HG03039 (cell line): ENCODE results near the gene EAF1.
"Not testable (repeated sequence)": the region's sequence is repeated elsewhere in the genome, so short reads cannot be mapped to it uniquely, and the experiment has no call there.

ENCODE experiments used
- ATAC-seq: cut with Tn5 transposase; IDR thresholded peaks from one replicate; pipeline ENCODE4 v1.9.1; 2021; ENCODE audit warnings: mild to moderate bottlenecking, moderate library complexity; ENCODE audit not compliant: unreplicated experiment

EAF1 gene

DNA sequence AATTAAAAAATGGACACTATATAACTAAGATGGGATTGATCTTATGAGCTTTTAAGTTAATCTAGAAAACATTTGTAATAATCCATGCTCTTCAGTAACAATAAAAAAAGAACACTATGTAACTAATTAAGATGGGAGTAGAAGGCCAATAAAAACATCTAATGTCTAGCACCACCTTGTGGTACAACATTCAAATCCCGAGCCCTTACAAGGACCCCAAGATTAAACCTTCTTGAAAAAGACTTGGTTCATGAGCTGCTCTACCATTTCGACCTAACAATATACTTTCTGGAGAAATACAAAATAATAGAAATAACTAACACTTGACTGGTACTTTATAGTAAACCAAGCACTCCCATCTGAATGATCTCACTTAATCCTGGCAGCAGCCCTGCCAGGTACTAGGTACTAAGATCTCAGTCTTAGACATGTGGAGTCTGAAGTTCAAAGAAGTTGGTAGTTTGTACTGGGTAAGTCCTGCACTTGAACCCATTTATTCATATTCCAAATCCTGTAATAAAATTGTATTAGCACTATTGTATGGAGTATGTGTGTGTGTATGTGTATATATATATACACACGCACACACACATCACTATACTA is 21.8 kb upstream of the EAF1 start:
- no peak for ATAC-seq

DNA sequence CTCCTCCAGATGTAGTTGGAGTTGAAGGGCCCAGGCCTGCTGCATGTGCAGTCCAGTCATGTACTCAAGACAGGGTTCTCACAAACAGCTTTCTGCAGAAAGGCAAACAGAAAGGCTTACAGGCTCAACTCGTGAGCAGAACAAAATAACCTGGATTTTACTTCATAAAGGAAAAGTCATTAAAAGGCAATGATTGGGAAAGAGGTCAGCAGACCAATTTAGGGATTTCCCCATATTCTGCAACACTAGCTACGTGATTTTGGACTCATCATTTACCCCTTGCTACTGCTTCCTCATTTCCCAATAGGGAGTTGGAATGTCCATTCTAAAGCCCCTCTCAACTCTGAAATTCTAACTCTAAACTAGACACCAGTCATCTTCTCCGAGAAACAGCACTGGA is 18.2 kb upstream of the EAF1 start:
- no peak for ATAC-seq

DNA sequence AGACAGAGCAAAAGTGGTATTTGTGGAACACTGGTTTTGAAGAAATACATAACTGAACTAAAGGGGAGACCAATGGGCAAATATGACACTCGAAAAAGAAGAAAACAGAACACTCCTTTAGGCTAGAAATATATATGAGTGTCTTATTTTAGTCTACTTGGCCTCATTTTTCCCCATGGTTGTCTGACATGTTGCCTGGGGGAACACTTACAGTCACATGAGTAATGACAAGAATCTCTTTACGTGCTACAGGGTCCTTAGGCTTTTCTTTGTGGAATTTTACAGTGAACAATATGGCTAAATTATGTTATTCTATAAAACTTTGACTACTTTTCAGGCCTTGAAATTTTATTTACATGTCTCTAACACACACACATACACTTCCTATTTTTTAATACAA is 17.6 kb upstream of the EAF1 start:
- ATAC-seq: no peak

DNA sequence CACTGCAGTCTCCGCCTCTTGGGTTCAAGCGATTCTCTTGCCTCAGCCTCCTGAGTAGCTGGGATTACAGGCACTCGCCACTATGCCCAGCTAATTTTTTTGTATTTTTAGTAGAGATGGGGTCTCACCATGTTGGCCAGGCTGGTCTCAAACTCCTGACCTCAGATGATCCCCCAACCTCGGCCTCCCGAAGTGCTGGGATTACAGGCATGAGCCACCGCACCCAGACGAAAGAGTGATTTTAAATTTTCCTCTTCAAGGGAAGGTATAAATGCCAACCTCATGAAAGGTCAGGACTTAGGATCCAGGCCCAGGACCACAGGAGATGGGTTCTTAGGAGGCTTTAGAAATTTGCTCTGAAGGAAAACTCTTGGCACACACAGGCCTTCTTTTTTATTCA is 16.4 kb upstream of the EAF1 start:
- ATAC-seq: not testable (repeated sequence)

DNA sequence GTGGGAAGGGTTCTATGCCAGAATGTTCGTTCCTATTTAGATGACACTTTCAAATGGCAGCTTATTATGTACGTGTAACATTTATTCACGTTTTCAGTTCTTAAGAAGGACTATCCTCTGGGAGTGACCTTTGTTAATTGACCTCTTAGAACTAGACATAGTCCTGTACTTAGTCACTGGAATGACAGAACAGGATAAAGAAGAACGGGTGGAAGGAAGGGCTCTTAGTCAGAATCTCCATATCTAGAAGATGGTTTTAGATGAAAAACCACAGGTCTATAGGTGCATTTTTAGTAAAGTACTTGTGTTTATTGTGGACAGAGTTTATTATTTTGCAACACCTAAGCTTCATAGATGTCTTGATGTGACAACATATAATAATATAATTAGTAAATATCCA is 6.5 kb upstream of the EAF1 start:
- ATAC-seq: no peak

DNA sequence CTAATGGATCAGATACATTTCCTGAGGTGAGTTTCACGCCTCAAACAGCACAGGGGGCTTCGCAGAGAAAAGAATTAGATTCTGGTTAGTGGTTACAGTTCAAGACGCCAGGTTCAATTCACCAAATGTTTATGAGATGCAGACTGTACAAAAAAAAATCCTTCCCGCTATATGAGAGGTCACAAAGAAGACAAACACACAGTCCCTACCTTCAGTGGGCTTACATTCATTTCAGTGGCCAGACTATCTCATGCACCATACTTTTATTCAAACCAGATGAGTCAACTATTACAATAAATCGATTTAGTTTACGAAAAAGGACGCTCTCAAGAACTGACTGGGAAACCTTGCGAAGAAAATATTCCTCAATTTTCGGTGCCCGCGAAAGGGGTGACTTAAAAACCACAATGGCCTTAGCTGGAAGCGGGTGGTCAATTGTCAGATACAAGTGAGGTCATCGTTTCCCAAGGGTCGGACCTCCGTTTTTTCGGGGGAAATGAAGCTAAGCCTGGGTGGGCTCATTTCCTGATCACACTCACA is 749 bp upstream of the EAF1 start:
- no peak for ATAC-seq

DNA sequence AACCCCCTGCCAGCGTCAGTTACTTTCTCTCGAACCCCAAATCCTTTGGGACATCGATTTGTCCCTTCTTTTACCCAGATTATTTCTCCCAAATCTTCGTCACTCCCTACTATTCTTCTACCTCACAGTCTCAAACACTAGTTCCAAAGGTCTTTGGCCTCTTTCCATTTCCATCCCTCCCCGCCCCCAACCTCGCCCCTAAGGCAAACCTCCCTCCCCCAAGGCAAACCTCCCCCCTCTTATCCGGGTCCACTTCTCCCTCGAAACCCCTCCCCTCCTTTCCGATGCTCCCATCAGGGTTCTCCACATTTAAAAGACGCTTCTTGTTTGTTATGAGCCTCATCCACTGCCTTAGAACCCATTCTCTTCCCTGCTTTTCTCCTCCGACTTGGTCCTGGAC is 583 bp downstream of the EAF1 start:
- no peak for ATAC-seq

DNA sequence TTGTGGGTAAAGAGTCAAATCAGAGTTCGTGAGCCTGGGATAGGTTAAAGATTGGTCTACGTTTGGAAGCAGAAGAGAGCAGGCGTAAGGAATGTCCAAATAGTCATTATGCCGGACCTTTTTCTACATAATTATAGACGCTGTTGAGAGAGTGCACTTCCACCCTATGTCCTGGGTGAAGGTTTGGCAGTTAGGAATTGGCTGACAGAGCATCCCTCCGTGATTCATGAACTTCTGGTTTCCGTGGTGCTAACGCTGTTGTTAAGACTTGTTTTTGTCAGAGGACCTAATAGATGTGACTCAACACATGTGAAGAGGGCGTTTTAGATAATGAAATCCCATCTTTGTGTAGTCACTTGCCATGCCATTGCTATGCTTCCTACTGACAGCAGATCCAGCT is 1.1 kb downstream of the EAF1 start:
- ATAC-seq: no peak

DNA sequence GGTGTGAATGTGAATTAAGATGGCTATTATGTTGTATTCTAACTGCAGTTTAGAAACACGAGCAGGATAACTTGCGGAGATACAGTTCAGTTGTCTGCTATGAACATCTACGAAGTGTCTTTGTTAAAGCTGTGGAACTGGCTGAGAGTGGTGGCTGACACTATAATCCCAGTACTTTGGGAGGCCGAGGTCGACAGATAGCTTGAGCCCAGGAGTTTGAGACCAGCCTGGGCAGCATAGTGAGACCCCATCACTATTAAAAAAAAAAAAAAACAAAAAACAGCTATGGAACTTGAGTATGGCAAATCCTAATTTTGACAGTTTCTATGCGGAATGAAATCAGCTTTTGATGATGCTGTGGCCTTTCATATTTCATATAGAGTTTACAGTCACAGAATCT is 1.7 kb downstream of the EAF1 start:
- no peak for ATAC-seq

DNA sequence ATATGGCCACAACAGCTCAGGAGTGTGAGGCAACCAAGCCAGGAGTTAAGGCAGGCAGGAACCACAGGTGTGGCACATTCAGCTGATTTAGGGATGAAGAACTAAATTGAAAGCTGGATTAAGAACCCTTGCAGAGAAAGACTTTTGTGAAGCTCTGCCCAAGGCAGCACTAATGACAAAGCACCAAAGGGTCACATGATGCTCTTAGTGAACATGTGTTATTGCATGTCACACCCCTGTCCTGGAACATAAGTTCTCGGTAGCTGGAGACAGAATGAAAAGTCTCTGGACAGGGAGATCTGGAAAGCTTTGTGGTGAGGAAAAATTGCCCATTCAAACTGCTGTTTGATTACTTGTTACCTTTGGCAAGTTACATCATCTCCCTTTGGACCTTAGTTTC is 3.2 kb downstream of the EAF1 start:
- ATAC-seq: no peak

DNA sequence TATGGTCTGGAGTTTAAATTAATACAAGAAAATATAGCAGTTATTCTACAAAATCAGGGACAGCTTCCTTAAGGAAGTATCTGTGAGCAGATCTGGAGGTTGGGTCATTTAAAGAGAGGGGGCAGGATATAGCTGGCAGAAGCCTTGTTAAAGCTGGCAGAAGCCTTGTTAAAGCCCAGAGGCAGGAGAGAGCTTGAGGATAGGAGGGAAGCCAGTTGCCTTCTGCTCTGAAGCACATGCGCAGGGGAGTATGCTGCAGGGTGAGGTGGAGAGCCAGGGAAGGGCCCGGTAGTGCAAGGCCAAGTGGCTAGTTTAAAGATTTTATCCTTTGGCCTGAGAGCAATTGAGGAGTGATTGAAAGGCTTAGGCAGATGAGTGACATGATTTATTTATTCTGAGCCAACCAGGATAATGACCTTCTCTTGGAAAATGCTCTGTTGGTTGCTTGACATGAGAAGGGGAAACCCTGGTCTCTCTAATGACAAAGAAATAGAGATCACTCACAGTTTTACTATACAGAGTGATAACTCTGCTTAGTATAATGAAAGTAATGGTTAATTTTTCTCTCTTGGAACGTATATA is 3.9 kb downstream of the EAF1 start:
- ATAC-seq: no peak

DNA sequence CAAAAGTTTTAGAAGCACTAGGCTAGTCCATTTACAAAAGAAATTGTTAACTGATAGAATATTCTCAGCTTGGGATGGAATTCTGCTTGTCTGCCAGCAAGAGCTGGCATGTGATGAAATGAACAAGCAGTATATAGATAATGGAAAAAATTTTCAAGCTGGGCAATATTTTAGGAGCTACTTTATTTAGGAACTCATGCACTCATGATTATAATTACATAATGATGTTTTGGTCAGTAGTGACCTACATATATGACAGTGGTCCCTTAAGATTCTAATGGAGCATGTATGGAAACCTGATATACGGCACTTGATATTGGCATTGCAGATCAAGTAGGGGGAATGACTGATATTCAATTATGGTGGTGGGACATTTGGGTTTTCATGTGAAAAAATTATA is 6.1 kb downstream of the EAF1 start:
- no peak for ATAC-seq

DNA sequence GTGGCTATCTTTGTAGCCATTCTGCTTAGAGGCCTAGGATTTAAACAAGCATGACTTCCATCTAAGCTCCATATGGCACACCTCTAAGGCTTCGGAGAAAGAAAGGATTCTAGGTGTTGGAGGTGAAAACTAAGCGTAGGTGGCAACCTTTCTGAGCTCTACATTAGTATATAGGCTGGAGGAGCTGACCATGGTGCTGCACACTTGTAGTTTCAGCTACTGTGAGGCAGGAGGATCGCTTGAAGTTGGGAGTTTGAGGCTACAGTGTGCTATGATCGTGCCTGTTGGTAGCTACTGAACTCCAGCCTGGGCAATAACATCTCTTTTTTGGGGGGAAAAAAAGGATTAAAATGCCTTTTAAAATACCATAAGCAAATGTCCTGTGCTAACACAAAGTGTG is 7.4 kb downstream of the EAF1 start:
- no peak for ATAC-seq

DNA sequence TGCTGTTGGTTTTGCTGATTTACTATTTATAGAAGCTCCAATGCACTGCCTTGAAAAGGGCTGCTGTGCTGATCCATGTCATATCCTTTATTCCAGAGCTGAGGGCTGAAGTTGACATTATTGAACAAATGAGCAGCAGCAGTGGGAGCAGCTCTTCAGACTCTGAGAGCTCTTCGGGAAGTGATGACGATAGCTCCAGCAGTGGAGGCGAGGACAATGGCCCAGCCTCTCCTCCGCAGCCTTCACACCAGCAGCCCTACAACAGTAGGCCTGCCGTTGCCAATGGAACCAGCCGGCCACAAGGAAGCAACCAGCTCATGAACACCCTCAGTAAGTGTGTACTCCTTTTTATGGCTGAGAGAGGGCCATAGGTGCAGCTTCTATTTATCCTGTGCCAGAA is 8.8 kb downstream of the EAF1 start:
- ATAC-seq: no peak

DNA sequence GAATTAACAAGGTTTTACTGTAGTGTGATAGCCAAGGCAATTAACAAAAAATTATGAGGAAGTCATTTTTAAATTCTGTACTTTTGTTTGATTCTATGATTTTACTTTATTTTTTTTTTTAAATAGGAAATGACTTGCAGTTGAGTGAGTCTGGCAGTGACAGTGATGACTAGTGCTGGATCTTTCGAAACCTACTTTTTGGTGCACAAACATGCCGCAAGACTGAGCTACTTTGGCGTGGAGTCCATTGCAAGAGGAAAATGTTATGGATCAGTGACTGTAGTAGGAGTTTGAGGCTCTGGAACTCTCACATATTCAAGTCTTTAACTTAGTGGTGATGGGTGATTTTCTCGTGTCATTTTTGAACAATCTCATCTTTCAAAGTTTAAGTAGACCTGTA is 11.6 kb downstream of the EAF1 start:
- no peak for ATAC-seq

DNA sequence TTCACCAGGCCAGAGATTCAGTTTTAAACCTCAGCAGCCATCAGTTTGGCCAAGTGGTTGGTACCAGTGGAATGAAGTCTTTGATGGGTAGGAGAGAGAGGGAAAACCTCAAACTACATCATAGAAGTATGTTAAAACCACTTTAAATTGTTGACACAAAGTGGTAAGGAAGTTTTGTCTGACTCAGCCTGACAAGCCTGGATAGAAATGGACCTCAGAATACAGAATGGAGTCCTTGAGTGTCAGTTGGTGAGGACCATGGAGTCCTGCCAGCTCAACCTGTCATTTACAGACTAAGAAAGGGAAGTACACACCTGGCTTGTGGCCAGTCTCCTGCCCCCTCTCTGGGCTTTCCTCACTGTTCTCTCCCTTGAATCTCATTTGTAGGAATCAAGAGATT is 12.1 kb downstream of the EAF1 start:
- no peak for ATAC-seq

DNA sequence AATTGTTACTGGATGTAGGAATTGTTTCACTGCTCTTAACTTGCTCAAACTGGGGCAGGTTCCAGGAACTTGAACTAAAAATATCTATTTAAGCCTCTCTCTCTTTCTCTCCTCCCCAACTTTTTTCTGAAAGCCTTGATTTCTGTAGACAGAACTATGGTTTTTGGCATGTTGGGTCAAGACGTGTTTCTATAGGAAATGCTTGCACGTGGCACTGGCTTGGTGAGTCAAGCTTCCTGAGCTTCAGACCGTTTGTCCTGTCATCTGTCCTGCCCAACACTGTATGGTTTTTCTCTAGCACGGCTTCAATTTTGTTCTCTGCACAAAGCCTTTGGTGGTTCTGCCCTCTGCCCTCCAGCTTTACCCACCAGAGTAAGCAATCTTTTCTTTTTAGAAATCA is 13.5 kb downstream of the EAF1 start:
- ATAC-seq: no peak

DNA sequence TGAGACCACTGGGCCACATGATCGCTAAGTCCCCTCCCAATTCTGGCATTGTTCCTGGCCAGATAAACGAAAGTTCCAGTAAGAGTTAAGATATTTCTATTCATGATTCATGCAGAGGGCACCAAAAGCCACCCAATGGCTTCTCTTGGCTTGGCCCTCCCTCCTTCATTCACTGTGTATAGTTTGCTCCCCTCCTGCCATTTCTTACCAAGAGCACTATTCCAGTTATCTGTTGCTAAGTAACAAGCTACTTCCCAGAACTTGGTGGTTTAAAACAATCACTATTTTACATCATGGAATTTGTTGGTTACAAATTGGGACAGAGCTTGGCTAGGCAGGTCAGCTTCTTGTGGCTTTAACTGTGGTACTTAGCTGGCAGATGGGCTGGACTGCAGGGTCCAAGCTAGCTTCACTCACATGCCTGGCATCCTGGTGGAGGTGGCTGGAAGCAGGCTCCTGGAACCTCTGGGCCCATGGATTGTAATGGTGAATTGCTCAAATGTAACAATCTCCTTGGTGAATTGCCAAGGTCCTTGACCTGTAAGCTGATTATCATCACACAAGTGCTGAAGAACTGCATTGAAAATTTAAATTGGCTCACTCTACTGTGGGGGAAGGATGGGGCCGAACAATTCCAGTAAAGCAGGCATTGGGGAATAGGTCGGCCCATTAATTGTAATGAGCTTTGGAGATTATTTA is 16.6 kb downstream of the EAF1 start:
- no peak for ATAC-seq

DNA sequence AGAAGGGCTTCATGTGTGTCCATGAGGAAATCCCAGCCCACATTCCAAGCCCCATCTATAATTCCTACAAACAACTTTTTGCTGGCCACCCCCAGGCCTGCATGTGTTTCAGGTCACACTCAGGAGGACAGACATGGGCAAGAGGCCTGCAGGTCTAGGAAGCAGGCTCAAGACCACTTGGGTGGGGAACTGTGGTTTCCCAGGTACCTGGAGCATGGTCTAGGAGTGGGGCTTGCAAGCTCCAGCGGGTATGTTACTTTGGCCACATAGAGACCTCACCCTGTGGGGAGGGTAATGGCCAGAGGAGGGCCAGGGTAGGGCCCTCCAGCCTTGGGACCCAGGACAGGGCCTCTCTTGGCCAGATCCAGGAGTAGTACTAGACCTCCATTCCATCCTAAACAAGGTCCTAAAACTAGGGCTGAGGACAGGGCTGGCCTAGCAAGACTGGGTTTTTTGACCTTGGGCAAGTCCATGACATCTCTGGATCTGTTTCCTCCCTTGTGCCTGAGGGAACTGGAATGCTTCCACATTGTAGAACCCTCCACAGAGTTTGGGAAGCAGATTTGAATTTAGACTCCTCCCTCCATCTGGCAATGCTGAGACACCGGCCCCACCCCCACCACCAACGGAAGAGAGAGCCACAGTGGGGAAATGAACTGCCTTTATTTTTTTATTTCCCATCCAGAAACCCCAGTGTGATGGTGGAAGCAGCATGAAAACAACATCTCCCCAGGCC is 22.3 kb downstream of the EAF1 start:
- ATAC-seq: no peak

DNA sequence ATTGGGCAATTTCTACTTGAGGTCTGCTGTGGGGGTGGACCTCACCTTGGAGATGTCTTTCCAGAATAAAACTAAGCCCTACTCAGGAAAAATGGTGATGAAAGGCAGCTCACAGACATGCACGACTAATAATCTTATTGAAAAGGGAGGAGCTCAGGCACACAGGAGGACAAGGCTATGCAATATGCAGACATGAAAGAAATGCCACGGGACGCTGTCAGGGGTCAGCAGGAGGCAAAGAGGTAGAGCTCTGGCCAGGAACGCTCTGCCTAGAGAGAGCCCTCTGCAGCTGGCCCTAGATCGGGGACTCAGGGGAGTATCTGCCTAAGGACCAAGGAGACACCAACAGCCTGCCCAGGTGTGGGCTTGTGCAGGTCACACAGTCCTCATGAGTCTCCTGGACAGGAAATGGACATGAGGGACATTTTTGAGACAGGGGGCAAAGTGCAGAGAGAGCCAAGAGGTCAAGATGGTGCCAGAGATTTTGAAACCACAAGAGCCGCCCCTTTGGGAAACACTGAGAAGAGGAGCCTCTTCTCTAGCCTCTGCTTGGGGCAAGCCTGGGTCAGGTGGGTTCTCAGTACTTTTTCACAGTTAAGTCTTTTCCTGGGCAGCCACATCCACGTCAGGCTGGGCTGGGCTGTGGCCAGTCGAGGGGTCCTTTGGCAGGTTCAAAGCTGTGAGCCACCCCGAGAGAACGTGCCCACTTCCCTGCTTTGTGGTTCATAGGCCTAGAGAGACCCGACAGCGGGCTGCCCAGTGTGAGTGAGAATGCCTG is 23.2 kb downstream of the EAF1 start:
- ATAC-seq: no peak
